Endometrial microvascular endothelial cells (primary cell): ENCODE results near the gene UGT2A3. TPM values are rescaled to one million over a fixed set of nuclear protein-coding genes. Genes with fewer than 3 reads are reported as not detected.

Source experiments
- total RNA-seq: library from RNA; depleted of rRNA; stranded (reverse); fragments of >200 nt; gene quantifications from one replicate; pipeline ENCODE4 v1.2.3, GENCODE V29; 2015; ENCODE audit errors: inconsistent ontology term

The UGT2A3 gene
- total RNA-seq, 1 donor from 2014 or later: not detected

Other genes with a start within 250 kb of the UGT2A3 start
- gene UGT2B10, start 135.8 kb downstream of the UGT2A3 start, total RNA-seq: not detected
- gene UGT2B7, start 144.7 kb upstream of the UGT2A3 start, total RNA-seq: not detected